IgD-negative memory B cell (primary cell): Measurements from ENCODE around the gene AARSD1. TPM values are rescaled to one million over a fixed set of nuclear protein-coding genes. Genes with fewer than 3 reads are reported as not detected.
"Not testable (repeated sequence)": the region's sequence is repeated elsewhere in the genome, so short reads cannot be mapped to it uniquely, and the experiment has no call there.

Experiments used
- H3K27ac Mint-ChIP-seq, 3 donors: one replicate each; pipeline ENCODE4 v1.8.0; 2020 to 2022; ENCODE audit warnings: mild to moderate bottlenecking in 3 of 3, mixed read lengths in 3 of 3, moderate library complexity in 1 of 3
- H3K27me3 Mint-ChIP-seq: one replicate; pipeline ENCODE4 v1.8.0; 2021; ENCODE audit warnings: mixed read lengths
- H3K36me3 Mint-ChIP-seq: one replicate; pipeline ENCODE4 v1.8.0; 2020; ENCODE audit warnings: mild to moderate bottlenecking, mixed read lengths
- H3K4me1 Mint-ChIP-seq, 3 donors: one replicate each; pipeline ENCODE4 v1.8.0; 2020 to 2022; ENCODE audit warnings: mixed read lengths in 3 of 3, mild to moderate bottlenecking in 1 of 3
- H3K4me3 Mint-ChIP-seq, 4 donors: one replicate each; pipeline ENCODE4 v1.8.0; 2020 to 2022; ENCODE audit warnings: mild to moderate bottlenecking in 4 of 4, mixed read lengths in 4 of 4, moderate library complexity in 3 of 4
- H3K9me3 Mint-ChIP-seq, 3 donors: one replicate each; pipeline ENCODE4 v1.8.0; 2020 to 2021; ENCODE audit warnings: mixed read lengths in 3 of 3, mild to moderate bottlenecking in 1 of 3
- polyA plus RNA-seq: library from polyadenylated mRNA; unstranded; fragments of 300-500 nt; fragmentation: Illumina TruSeq; gene quantifications from one replicate; pipeline ENCODE4 v1.2.3, GENCODE V29; 2021

The AARSD1 gene
- polyA plus RNA-seq, 1 donor from 2014 or later = 48.9 TPM

- Mint-ChIP-seq H3K4me3 (no peak overlapping the region), H3K27me3 (peaks cover 6% of the 10 kb centered on the region), H3K27ac (no peak overlapping the region), H3K4me1 (no peaks in the 10 kb centered on the region), H3K36me3 (peaks cover 5% of the 10 kb centered on the region), H3K9me3 (no peaks in the 10 kb centered on the region)
Observed at GRCh38 chr17:42918902-42919521, 45.2 kb downstream of the AARSD1 start.

- H3K27ac Mint-ChIP-seq = no peak overlapping the region
Observed at GRCh38 chr17:42917236-42917603, 47.0 kb downstream of the AARSD1 start.

GRCh38 chr17:42916388-42917235 is 47.6 kb downstream of the AARSD1 start:
- H3K4me3 Mint-ChIP-seq, H3K27ac Mint-ChIP-seq, H3K9me3 Mint-ChIP-seq, H3K4me1 Mint-ChIP-seq, H3K36me3 Mint-ChIP-seq, H3K27me3 Mint-ChIP-seq: not testable (repeated sequence)

More at GRCh38 chr17:42917236-42917603, 47.0 kb downstream of the AARSD1 start:
- Mint-ChIP-seq H3K4me1 (no peaks in the 10 kb centered on the region), H3K27me3 (peaks cover 6% of the 10 kb centered on the region), H3K4me3 (no peak overlapping the region), H3K9me3 (no peaks in the 10 kb centered on the region), H3K36me3 (peaks cover 5% of the 10 kb centered on the region)

- not testable (repeated sequence) for H3K9me3 Mint-ChIP-seq, H3K27me3 Mint-ChIP-seq, H3K27ac Mint-ChIP-seq, H3K4me3 Mint-ChIP-seq, H3K4me1 Mint-ChIP-seq, H3K36me3 Mint-ChIP-seq
Observed at GRCh38 chr17:42915288-42915687, 49.0 kb downstream of the AARSD1 start.

- no peak overlapping the region for H3K27ac Mint-ChIP-seq
- no peak overlapping the region for H3K4me3 Mint-ChIP-seq
- no peaks in the 10 kb centered on the region for H3K36me3 Mint-ChIP-seq
- no peaks in the 10 kb centered on the region for H3K9me3 Mint-ChIP-seq
- H3K4me1 Mint-ChIP-seq = peaks cover 0 to 3% (median 3%) of the 10 kb centered on the region in 3 donors
- H3K27me3 Mint-ChIP-seq = no peaks in the 10 kb centered on the region
Observed at GRCh38 chr17:42913981-42914617, 50.2 kb downstream of the AARSD1 start.

- Mint-ChIP-seq H3K27me3 (no peaks in the 10 kb centered on the region), H3K4me3 (no peak overlapping the region), H3K4me1 (peaks cover 0 to 3% (median 3%) of the 10 kb centered on the region in 3 donors), H3K27ac (no peak overlapping the region), H3K36me3 (no peaks in the 10 kb centered on the region), H3K9me3 (no peaks in the 10 kb centered on the region)
Observed at GRCh38 chr17:42913522-42913921, 50.7 kb downstream of the AARSD1 start.

GRCh38 chr17:42908872-42909700 is 55.2 kb downstream of the AARSD1 start:
- H3K4me1 Mint-ChIP-seq = peaks cover 4 to 12% (median 6%) of the 10 kb centered on the region in 3 donors
- H3K4me3 Mint-ChIP-seq = no peak overlapping the region
- H3K27me3 Mint-ChIP-seq = no peaks in the 10 kb centered on the region
- H3K9me3 Mint-ChIP-seq = no peaks in the 10 kb centered on the region
- no peak overlapping the region for H3K27ac Mint-ChIP-seq
- H3K36me3 Mint-ChIP-seq = no peaks in the 10 kb centered on the region

GRCh38 chr17:42906772-42907446 is 57.3 kb downstream of the AARSD1 start:
- no peak overlapping the region for H3K27ac Mint-ChIP-seq
- H3K36me3 Mint-ChIP-seq = no peaks in the 10 kb centered on the region
- H3K4me3 Mint-ChIP-seq = no peak overlapping the region
- peaks cover 1% of the 10 kb centered on the region for H3K27me3 Mint-ChIP-seq
- H3K4me1 Mint-ChIP-seq = peaks cover 4 to 12% (median 6%) of the 10 kb centered on the region in 3 donors
- H3K9me3 Mint-ChIP-seq = no peaks in the 10 kb centered on the region

GRCh38 chr17:42904110-42904469 is 60.2 kb downstream of the AARSD1 start:
- peaks cover 4 to 9% (median 4%) of the 10 kb centered on the region in 3 donors for H3K4me1 Mint-ChIP-seq
- no peak overlapping the region for H3K4me3 Mint-ChIP-seq
- no peaks in the 10 kb centered on the region for H3K9me3 Mint-ChIP-seq
- peaks cover 9% of the 10 kb centered on the region for H3K27me3 Mint-ChIP-seq
- no peak overlapping the region for H3K27ac Mint-ChIP-seq
- no peaks in the 10 kb centered on the region for H3K36me3 Mint-ChIP-seq

- Mint-ChIP-seq H3K36me3 (no peaks in the 10 kb centered on the region), H3K27me3 (peaks cover 9% of the 10 kb centered on the region), H3K27ac (no peak overlapping the region), H3K9me3 (no peaks in the 10 kb centered on the region), H3K4me1 (no peaks in the 10 kb centered on the region), H3K4me3 (no peak overlapping the region)
Observed at GRCh38 chr17:42901535-42902229, 62.6 kb downstream of the AARSD1 start.

Other genes starting within 250 kb of the AARSD1 start
- gene EZH1, start 219.4 kb downstream of the AARSD1 start, polyA plus RNA-seq = 37.4 TPM
- gene RAMP2, start 203.2 kb downstream of the AARSD1 start, polyA plus RNA-seq = not detected
- gene VPS25, start 191.0 kb downstream of the AARSD1 start, polyA plus RNA-seq = 45.6 TPM
- gene WNK4, start 183.8 kb downstream of the AARSD1 start, polyA plus RNA-seq = not detected
- gene COA3, start 165.8 kb downstream of the AARSD1 start, polyA plus RNA-seq = 117 TPM
- 0.41 TPM for gene CNTD1, start 165.6 kb downstream of the AARSD1 start, polyA plus RNA-seq
- gene BECN1, start 140.2 kb downstream of the AARSD1 start, polyA plus RNA-seq = 136 TPM
- gene PSME3, start 131.1 kb downstream of the AARSD1 start, polyA plus RNA-seq = 116 TPM
- not detected for gene AOC2, start 119.9 kb downstream of the AARSD1 start, polyA plus RNA-seq
- not detected for gene AOC3, start 113.3 kb downstream of the AARSD1 start, polyA plus RNA-seq
- not detected for gene G6PC1, start 63.7 kb downstream of the AARSD1 start, polyA plus RNA-seq
- 1.4 TPM for gene PTGES3L, start 15.6 kb upstream of the AARSD1 start, polyA plus RNA-seq
- gene RUNDC1, start 16.1 kb upstream of the AARSD1 start, polyA plus RNA-seq = 24.0 TPM
- 2,481 TPM for gene RPL27, start 34.0 kb upstream of the AARSD1 start, polyA plus RNA-seq
- gene IFI35, start 42.3 kb upstream of the AARSD1 start, polyA plus RNA-seq = 63.7 TPM
- 47.6 TPM for gene VAT1, start 57.9 kb upstream of the AARSD1 start, polyA plus RNA-seq
- gene RND2, start 60.8 kb upstream of the AARSD1 start, polyA plus RNA-seq = 0.05 TPM
- 3.2 TPM for gene BRCA1, start 160.9 kb upstream of the AARSD1 start, polyA plus RNA-seq
- 45.1 TPM for gene NBR1, start 206.8 kb upstream of the AARSD1 start, polyA plus RNA-seq
- gene TMEM106A, start 247.4 kb upstream of the AARSD1 start, polyA plus RNA-seq = 10.4 TPM